SU-DHL-6 (cell line): ENCODE data around the gene ZNFX1.

Experiments used
- EZH2phosphoT487 ChIP-seq: fragments of 200-600 bp; sonication (generic), shearing (Covaris generic); conservative IDR thresholded peaks from 2 replicates; pipeline ENCODE4 v1.6.1; 2018; ENCODE audit warnings: mild to moderate bottlenecking, antibody characterized with exemption, low read length, moderate library complexity, mixed read lengths
- TF ChIP-seq, protein P1 (sequence below): fragments of 200-600 bp; sonication (generic); IDR thresholded peaks from one replicate; pipeline ENCODE4 v1.5.1; 2017; ENCODE audit warnings: antibody characterized with exemption, mild to moderate bottlenecking, low read length, moderate library complexity; ENCODE audit not compliant: insufficient read depth, poor library complexity, severe bottlenecking

GRCh38 chr20:49228676-49229075 lies 49.2 kb downstream of the ZNFX1 start:
- TF ChIP-seq, protein P1, sequence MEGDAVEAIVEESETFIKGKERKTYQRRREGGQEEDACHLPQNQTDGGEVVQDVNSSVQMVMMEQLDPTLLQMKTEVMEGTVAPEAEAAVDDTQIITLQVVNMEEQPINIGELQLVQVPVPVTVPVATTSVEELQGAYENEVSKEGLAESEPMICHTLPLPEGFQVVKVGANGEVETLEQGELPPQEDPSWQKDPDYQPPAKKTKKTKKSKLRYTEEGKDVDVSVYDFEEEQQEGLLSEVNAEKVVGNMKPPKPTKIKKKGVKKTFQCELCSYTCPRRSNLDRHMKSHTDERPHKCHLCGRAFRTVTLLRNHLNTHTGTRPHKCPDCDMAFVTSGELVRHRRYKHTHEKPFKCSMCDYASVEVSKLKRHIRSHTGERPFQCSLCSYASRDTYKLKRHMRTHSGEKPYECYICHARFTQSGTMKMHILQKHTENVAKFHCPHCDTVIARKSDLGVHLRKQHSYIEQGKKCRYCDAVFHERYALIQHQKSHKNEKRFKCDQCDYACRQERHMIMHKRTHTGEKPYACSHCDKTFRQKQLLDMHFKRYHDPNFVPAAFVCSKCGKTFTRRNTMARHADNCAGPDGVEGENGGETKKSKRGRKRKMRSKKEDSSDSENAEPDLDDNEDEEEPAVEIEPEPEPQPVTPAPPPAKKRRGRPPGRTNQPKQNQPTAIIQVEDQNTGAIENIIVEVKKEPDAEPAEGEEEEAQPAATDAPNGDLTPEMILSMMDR, result no peak
- TF ChIP-seq EZH2phosphoT487, result no peak
